ENCODE measurements around the gene ANKS3.

ANKS3 gene

GRCh38 chr16:4754865-4755264 lies 20.8 kb upstream of the ANKS3 start:
- no peak overlapping the region for H3K4me3 ChIP-seq (ENCODE audit: low read depth, low read length)
- no peak for DNase-seq (ENCODE audit: low read depth)
- TF ChIP-seq CTCF (IDR thresholded peaks at IDR 0.05; ENCODE audit: insufficient read depth, low read depth, low read length, missing control alignments) = no peak

DNA sequence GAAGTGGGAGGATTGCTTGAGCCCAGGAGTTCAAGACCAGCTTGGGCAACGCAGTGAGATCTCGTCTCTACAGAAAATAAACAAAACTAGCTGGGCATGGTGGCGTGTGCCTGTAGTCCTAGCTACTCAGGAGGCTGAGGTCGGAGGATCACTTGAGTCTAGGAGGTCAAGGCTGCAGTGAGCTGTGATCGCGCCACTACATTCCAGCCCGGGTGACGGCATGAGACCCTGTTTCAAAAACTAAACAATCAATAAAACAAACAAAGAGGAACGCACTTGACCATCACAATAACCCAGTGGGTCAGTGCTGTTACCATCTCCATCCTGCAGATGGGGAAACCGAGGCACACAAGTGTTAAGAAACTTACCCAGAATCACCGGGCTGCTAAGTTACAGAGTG lies 19.2 kb upstream of the ANKS3 start:
- no peak for TF ChIP-seq CTCF (IDR thresholded peaks at IDR 0.05; ENCODE audit: insufficient read depth, low read depth, low read length, missing control alignments)
- H3K4me3 ChIP-seq (ENCODE audit: low read depth, low read length) = no peak overlapping the region
- no peak for DNase-seq (ENCODE audit: low read depth)

DNA sequence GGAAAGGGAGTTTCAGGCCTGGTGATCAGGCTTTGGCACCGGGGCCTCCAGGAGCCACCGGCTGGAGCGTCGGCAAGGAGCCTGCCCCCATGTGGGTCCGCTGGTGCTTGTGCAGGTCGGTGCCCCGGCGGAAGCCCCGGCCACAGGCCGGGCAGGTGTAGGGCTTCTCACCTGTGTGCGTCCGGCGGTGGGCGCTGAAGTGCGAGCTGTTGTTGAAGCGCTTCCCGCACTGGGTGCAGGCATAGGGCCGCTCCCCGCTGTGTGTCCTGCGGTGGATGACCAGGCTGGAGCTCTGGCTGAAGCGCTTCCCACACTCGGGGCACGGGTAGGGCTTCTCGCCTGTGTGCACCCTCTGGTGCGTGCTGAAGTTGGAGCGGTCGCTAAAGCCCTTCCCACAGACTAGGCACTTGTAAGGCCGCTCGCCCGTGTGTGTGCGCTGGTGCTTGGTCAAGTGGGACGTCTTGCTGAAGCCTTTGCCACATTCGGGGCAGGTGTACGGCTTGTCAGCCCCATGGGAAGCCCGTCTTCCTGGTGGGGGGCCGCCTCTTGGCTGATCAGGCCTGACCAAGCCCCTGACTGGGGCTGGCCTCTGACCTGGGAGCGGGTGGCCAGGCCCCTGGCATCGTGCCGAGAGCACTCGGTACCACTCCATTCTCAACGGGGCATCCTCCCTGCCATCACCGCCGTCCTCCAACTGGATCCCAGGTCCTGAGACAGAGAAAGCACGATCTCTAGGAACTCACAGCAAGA lies 18.5 kb upstream of the ANKS3 start:
- H3K4me3 ChIP-seq (ENCODE audit: low read depth, low read length) = no peak overlapping the region
- DNase-seq (ENCODE audit: low read depth) = no peak
- TF ChIP-seq CTCF (IDR thresholded peaks at IDR 0.05; ENCODE audit: insufficient read depth, low read depth, low read length, missing control alignments) = no peak

- DNase-seq (ENCODE audit: low read depth) = no peak
- TF ChIP-seq CTCF (IDR thresholded peaks at IDR 0.05; ENCODE audit: insufficient read depth, low read depth, low read length, missing control alignments) = no peak
- H3K4me3 ChIP-seq (ENCODE audit: low read depth, low read length) = no peak overlapping the region
These were observed 16.8 kb upstream of the ANKS3 start for GRCh38 chr16:4750896-4751295.

DNA sequence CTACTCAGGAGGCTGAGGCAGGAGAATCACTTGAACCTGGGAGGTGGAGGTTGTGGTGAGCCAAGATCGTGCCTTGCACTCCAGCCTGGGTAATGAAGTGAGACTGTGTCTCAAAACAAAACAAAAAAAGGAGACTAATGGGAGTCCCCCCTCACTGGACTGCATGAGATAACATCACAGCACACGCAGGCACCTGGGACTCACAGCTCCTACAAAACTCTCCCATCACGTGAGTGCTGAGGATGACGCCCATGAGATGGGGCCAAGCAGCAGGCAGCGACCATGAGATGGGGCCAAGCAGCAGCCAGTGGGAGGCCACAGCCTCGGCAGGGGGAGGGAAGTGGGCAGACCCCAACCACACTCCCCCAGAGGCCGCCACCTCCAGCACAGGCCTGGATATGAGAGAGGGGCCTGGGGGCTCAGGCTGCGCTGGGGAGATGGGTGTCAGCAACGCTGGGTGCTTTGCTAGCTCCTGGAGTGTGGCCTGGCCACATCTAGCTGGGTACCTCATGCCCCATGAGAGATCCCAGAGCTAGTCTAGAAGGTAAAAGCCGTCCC lies 15.7 kb upstream of the ANKS3 start:
- TF ChIP-seq CTCF (IDR thresholded peaks at IDR 0.05; ENCODE audit: insufficient read depth, low read depth, low read length, missing control alignments) = no peak
- no peak overlapping the region for H3K4me3 ChIP-seq (ENCODE audit: low read depth, low read length)
- peak; percentile 30 for DNase-seq (ENCODE audit: low read depth)

GRCh38 chr16:4748682-4749411 lies 14.8 kb upstream of the ANKS3 start:
- no peak overlapping the region for H3K4me3 ChIP-seq (ENCODE audit: low read depth, low read length)
- TF ChIP-seq CTCF (IDR thresholded peaks at IDR 0.05; ENCODE audit: insufficient read depth, low read depth, low read length, missing control alignments) = no peak
- DNase-seq (ENCODE audit: low read depth) = no peak
